NCI-H1105 (cell line): Measurements from ENCODE around the gene PLEKHJ1.

ENCODE experiments used
- DNase-seq: peaks from one replicate; lab custom pipeline; 2025; lab: John Stamatoyannopoulos, UW

PLEKHJ1 gene

DNA sequence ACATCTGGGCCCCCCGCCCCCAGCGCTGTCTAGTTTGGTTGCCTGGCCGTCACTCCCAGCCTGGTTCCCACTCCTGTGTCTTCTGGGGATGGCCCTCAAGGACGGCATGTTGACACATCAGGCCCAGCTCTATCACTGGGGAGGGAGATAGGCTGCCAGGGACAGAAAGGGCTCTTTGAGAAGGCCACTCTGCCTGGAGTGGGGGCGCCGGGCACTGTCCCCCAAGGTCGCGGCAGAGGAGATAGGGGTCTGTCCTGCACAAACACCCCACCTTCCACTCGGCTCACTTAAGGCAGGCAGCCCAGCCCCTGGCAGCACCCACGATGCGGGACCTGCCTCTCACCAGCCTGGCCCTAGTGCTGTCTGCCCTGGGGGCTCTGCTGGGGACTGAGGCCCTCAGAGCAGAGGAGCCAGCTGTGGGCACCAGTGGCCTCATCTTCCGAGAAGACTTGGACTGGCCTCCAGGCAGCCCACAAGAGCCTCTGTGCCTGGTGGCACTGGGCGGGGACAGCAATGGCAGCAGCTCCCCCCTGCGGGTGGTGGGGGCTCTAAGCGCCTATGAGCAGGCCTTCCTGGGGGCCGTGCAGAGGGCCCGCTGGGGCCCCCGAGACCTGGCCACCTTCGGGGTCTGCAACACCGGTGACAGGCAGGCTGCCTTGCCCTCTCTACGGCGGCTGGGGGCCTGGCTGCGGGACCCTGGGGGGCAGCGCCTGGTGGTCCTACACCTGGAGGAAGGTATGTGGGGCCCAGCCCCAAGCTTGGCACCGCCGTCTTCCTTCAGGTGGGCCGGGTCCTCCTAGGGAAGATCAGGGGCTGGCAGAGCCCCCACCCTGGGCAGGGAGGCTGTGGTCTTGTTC is 13.1 kb upstream of the PLEKHJ1 start, which contains the start of gene AMH:
Gene AMH, plus strand, starts transcription at position 314 of the 857 bp plus-strand sequence. Its CDS starts 10 bp downstream, at position 324.
- no peak for DNase-seq

DNA sequence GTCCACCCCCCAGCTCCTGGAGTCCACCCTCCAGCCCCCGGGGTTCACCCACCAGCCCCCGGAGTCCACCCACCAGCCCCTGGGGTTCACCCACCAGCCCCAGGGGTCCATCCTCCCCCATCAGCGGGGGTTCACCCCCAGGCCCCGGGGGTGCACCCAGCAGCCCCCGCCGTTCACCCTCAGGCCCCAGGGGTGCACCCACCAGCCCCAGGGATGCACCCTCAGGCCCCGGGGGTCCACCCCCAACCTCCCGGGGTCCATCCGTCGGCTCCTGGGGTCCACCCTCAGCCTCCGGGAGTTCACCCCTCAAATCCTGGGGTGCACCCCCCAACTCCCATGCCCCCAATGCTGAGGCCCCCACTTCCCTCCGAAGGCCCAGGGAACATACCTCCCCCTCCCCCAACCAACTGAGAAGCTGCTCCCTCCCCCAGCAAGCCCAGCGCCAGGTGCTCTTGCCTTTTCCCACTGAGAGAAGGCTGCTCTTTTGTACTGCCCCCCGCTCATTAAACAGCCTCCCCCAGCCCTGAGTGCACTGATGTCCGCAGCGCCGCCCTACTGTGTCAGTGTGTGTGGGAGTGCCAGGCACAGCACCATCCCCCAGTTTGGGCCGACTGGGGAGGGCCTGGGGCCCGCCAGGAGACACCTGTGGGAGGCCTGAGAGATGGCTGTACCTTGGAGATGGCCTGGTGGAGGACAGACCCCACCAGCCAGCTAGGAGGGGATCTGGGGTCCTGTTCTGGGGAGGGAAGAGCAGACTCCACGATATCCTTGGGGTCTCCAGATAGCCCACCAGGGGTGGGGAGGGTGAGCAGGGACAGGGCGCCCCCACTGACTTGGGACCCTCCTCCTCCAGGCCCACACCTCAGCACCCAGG is 12.2 kb upstream of the PLEKHJ1 start:
- DNase-seq = no peak

DNA sequence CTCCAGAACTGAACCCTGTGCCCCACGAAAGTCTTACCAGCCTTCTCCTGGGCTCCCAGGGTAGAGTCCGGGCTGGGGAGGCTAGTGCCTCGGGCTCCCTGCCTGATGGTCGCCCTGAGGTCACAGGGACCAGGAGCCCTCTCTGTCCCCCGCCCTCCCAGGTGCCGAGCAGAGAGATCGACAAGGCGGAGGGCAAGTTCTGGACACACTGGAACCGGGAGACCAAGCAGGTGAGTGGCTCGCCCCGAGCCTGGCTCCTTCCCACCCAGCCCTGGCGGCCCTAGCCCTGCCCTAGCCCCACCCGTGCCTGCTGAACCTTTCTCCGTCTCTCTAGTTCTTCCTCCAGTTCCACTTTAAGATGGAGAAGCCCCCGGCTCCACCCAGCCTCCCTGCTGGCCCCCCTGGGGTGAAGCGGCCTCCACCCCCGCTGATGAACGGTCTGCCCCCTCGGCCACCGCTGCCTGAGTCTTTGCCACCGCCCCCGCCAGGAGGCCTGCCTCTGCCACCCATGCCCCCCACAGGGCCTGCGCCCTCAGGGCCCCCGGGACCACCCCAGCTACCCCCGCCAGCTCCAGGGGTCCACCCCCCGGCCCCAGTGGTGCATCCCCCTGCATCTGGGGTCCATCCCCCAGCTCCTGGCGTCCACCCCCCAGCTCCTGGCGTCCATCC is 11.4 kb upstream of the PLEKHJ1 start:
- no peak for DNase-seq

DNA sequence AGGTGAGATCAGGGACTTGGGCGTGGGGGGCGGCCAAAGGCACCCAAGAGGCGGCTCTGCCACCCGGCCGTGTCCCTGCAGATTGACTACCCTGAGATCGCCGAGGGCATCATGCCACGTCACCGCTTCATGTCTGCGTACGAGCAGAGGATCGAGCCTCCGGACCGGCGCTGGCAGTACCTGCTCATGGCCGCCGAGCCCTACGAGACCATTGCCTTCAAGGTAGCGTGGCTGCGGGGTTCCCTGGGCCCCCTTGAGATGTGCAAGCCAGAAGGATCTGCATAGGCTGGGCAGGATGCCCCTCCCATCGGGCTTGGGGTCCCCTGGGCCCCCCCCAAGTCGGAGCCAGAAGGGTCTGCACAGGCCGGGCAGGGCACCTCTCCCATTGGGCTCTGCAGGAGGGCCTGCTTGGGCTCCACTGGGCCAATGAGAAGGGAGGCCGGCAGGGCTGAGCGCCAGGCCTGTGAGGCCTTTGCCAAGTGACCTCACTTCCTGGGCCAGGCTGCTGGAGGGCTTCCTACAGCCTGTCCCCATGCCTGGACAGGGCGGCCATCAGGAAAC is 10.8 kb upstream of the PLEKHJ1 start:
- DNase-seq = no peak

DNA sequence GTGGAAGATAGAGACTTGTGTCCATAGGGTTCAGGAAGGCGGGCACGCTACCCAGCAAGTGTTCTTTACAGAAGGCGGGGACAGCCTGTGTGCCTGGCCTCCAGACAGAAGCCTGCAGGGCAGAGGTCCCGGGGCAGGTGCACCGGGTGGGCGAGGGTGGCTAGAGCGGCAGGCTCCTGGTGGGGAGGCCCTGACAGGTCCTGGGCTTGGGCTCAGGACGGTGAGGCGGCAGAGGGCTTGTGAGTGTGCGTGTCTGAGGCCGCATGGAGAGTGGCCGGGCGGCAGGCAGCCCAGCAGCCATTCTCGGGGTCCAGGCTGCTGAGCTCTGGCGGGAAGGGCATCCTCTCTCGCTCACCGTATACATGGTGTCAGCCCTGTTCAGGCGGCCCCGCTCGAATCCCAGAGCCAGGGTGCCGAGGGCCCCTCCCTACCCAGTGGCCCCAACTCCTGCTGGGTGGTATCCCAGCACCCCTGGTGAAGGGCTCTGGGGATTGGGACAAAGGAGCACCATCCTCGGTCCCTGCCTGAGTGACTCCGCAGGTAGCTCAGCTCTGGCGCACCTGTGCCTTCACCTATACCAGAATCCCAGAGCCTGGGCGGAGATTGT is 10.0 kb upstream of the PLEKHJ1 start:
- no peak for DNase-seq

DNA sequence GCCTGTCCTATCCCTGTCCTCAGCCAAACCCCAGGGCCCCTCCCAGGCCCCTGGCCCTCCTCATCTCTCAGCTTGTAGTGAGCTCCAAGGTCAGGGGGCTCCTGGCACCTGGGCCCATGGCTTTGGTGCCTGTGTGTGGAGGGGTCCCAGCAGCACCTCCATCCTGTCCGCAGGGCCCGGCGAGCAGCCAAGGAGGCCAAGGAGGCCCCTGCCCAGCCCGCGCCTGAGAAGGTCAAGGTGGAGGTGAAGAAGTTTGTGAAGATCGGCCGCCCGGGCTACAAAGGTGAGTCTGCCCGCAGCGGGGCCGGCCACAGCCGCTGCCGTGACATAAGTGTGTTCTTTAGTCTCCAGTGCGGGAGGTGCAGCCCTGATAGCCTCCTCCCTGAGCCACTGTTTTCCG is 9.1 kb upstream of the PLEKHJ1 start:
- no peak for DNase-seq

DNA sequence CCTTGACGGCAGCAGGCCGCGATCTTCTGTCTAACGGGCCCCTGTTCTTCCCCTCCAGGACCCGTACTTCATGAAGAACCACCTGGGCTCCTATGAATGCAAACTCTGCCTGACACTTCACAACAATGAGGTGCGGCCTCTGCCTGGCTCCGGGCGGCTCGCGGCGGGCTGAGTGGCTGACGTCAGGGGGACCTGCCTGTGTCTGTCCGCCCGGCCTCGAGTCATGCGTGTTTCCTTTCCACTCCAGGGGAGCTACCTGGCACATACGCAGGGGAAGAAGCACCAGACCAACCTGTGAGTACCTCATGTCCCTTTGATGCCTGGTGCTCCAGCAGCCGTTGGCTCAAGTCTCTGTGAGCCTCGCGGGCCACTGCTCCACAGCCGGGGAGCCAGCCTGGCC is 8.4 kb upstream of the PLEKHJ1 start:
- DNase-seq = no peak

DNA sequence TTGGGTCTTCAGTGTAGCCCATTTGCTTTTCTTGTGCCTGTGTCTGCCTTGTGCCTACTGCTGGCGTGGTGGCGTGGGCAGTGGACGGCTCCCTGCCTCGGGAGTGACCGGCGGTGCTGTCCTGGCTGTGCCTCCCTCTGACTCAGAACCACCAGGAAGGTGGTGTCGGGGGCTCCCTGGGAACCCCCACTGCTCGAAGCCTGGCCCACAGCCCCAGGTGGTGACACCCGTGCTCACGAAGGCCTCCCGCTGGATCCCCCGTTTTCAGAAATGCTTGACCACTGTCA is 7.9 kb upstream of the PLEKHJ1 start:
- DNase-seq = no peak

DNA sequence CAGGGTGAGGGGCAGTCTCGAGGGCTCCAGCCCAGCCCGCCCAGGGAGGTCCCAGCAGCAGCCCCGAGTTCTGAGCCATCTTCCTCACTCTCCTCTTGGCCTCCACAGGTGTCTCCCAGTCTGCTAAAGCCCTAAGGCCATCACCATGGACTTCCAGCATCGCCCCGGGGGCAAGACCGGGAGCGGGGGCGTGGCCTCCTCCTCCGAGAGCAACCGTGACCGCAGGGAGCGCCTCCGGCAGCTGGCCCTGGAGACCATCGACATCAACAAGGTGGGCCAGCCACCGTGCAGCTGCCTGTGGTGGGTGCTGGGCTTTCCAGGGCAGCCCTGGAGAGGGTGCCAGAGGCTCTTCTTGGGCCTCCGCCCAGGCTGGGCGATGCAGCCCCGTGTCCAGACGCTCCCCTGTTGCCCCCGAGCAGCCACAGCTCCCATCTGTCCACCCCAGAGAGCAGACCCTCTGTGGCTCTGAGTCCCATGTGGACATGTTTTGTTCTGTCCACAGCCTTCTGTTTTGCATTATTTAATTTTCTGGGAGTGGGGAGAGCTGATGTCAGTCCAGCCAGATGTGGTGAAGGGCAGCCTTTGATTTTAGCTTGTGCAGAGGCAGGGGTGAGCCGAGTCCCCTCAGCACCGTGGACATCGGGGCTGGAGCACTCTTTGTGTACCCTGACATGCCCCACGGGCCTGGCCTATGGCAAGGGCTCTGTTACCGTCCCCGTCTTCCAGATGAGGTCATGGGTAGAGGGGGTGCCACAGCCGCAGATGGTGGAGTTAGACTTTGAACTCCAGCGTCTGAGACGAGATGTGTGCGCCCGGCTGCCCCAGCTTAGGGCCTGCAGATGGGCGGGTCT is 7.4 kb upstream of the PLEKHJ1 start:
- no peak for DNase-seq

DNA sequence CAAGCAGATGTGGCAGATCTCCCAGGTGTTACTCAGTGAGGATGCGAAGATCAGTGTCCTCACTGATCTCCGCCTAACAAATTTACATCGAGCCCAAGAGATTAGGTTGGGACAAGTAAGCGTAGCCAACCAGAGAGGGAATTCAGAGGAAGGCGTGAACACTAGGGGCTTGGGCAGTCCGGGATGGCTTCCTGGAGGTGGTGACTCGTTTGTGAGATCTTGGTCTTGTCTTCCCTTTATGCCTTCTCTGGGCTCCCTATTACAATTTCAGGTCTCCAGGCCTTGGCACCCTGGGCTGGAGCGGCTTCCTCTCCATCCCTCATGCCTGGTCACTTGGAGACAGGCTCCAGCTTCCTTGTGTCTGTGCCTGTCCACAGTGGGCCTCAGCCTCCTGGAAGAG is 6.7 kb upstream of the PLEKHJ1 start:
- no peak for DNase-seq

DNA sequence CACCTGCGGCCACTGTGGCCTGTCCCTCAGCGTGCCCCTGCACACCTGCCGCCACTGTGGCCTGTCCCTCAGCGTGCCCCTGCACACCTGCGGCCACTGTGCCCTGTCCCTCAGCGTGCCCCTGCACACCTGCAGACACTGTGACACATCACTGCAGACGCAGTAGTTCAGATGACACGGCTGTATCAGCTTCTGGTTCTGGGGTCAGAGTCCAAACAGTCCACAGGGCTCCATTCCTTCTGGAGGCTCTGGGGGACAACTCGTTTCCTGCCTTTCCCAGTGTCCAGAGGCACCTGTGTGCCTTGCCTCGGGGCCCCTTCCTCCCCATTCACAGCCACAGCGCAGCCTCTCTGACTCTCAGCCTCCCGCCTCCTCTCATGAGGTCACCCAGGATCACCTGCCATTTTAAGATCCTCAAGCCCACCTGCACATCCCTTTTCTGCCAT is 6.0 kb upstream of the PLEKHJ1 start:
- DNase-seq = no peak

DNA sequence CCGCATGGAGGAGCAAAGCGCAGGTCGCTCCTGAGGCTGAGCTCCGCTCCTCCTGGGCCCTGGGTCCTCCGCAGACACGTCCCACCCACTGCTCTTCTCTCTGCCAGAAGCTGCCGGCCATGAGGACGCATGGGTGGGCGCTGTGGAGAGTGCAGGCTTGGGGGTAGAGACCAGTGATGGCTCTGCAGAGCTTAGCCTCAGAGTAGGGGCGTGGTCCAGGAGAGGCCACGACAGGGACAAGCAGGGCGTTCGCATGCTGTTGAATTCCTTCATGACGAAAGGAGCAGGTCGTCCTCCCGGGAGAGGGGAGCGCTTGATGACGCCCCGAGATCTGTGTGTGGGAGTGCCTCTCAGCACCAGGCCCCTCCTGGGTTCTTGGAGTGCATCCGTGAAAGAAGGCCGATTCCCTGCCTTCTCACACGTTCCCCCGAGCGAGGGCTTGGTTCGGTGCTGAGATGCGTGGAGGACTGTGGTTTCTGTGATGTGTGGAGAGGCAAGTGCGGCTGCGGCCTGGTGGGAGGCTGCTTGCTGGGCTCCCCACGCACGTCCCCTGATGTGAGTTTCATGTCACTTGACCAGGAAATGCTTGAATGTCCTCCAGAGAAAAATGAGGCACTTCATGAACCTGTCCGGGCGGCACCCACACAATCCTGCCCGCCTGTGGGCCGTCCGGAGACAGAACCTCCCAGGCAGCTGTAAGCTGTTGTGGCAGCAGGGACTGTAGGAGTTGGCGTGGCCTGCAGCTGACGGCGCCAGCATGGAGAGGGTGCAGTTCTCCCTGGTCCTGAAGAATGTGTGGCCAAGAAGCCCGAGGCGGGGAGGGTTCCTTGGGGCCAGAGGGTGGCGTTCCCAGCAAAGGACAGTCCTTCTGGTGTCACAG is 5.0 kb upstream of the PLEKHJ1 start:
- DNase-seq = no peak

DNA sequence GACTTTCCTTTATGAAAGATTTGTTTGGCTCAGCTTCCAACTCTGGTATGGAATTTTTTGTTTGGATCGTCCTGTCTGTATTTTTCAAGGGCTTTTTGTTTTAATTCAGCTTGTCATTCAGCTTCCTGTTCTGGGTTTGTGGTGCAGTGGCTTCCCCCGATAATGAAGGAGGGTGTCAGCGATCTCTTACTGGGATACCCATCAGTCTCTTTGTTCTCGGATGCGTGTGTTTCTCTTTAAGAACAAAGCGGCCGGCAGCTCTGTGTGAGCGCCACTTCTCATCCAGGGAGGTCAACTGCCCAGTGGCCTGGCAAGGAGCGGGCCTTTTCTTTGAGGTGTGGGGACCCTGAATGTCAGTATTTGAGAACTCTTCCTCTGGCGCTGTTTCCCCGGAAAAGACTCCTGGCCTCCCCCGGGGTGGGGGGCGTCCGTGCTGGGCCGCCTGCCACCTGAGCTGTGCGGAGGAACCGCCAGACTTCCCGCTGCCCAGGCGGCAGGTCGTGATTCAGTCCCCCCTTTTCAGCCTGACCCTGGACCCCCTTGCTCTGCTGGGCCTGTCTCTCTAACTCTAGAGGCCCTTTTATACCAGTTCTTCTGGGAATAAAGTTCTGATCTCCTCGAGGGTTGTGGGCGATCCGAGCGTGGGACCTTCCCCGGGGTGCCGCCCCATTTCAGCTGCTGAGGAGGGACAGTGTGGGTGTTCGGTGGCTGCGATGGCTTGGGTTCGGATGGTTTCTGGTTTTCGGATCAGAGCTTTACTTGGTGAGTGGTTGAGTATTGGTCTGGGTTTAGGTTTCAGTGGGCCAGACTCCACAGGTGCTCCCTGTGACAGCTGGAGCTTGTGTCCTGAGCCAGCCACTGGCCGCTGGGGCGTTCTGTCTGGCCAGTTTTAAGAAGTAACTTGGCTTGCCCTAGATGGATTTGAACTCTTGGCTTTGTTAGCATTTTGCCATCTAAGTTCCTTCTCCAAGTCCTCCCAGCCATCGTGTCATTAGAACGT is 3.9 kb upstream of the PLEKHJ1 start:
- DNase-seq = no peak

DNA sequence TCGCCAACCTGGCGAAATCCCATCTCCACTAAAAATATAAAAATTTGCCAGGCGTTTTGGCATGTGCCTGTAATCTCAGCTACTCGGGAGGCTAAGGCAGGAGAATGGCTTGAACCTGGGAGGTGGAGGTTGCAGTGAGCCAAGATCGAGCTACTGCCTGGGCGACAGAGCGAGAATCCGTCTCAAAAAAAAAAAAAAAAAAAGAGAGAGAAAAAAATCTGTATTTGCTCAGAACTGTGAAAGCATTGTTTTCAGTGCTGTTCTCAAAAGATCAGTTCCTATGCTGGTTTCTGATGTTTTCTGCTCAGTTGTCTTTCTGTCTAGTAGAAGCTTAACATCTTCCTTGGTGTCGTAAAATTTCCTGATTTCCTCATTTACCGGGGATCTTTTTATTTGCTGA is 3.0 kb upstream of the PLEKHJ1 start:
- DNase-seq = no peak

DNA sequence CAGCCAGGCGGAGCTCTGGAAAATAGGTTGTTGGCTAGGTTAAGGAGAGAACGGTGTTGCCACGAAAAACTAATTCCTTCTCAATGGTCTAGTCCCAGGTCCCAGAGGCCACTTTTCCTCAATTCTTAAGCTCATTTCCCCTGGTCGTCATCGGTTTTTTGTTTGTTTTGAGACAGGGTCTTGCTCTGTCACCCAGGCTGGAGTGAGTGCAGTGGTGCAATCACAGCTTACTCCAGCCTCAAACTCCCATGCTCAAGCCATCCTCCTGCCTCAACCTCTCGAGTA is 1.7 kb upstream of the PLEKHJ1 start:
- DNase-seq = no peak

DNA sequence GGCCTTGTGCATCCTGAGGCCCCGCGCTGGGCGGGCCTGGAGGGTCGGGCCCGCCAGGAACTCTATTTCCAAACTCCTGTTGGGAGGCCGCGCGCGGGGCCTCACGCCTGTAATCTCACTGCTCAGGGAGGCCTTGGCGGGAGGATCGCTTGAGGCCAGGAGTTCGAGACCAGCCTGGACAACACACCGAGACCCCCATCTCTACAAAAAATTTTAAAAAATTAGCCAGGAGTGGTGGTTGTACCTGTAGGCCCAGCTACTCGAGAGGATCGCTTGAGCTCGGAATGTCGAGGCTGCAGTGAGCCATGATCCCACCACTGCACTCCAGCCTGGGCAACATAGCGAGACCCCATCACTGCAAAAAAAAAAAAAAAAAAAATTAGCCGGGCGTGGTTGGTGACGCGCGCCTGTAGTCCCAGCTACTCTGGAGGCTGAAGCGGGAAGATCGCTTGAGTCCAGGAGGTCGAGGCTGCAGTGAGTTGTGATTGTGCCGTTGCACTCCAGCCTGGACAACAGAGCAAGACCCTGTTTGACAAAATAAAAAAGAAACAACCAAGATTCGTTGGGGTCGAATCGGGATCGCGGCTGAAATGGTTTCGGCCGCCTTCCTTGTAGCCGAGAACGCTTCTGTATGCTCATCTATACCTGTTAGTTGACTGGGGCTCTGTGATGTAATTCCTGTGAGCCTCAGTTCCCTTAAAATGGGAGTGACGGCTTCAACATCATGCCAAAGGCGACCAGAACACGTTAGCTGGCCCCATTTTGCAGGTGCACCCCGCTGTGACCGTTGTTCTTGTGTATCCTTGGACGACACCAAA is 1.1 kb upstream of the PLEKHJ1 start:
- DNase-seq = no peak

DNA sequence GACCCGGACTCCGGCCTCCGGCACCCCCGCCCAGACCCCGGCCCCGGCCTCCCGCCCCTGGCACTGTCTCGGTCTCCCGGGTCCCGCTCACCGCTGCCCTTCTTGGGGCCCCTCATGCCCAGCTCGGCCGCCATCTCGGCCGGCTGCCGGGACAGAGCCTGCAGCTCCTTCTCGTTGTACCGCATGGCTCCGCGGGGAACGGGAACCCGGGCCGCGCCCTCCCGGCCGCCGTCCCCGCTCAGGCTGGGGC is 140 bp downstream of the PLEKHJ1 start:
- DNase-seq = no peak

DNA sequence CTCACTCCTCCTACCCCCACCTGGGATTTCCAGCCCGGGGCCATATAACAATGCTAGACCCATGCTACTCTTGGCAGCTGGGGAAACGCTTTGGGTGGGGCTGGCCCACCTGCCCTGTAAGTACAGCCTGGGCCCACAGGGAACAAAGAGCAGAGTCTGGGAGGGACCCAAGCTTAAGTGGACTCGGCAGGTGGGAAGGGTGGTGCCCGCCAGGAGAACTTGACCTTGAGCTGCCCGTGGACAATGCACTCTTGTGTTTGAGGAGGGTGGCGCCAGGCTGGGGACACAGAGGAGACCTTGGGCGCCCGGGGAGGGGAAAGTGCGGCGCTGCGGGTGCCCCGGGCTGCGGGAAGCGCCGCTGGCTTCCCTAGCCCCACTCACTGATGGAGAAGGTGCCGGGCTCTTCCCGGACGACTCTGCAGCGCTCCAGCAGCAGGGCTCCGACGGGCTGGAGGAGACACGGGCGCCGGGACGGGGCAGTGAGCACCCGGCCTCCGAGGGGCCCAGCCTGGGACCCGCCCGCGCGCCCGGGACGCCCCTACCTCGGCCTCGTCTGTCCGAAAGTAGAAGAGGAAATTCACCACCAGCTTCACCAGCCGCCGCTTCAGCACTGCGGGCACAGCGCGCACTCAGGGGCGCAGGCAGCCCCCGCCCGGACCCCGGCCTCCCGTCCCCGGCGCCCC is 607 bp downstream of the PLEKHJ1 start:
- DNase-seq = peak; percentile 77
